ENCODE measurements around the gene LUC7L3.

The LUC7L3 gene

DNA sequence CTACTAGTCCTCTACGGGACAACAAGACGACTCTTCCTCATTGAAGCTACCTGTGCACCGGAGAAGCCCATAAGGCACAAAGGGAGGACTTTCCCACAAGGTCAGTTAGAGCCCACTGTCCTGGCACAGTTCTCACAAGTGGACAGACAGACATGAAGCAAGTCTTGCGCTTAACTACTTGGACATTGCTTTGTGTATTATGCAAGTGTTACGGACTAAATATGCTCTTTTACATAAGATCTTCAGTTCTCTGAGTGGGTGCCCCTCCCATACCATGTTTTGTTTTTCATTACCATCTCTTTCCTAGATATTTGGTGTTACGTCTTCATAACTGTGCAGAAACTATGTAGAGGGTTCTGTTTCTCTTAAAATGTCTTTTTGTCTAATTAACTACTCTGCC lies 29.8 kb downstream of the LUC7L3 start:
- TF ChIP-seq, protein P1, sequence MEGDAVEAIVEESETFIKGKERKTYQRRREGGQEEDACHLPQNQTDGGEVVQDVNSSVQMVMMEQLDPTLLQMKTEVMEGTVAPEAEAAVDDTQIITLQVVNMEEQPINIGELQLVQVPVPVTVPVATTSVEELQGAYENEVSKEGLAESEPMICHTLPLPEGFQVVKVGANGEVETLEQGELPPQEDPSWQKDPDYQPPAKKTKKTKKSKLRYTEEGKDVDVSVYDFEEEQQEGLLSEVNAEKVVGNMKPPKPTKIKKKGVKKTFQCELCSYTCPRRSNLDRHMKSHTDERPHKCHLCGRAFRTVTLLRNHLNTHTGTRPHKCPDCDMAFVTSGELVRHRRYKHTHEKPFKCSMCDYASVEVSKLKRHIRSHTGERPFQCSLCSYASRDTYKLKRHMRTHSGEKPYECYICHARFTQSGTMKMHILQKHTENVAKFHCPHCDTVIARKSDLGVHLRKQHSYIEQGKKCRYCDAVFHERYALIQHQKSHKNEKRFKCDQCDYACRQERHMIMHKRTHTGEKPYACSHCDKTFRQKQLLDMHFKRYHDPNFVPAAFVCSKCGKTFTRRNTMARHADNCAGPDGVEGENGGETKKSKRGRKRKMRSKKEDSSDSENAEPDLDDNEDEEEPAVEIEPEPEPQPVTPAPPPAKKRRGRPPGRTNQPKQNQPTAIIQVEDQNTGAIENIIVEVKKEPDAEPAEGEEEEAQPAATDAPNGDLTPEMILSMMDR (IDR thresholded peaks at IDR 0.05), result no peak

DNA sequence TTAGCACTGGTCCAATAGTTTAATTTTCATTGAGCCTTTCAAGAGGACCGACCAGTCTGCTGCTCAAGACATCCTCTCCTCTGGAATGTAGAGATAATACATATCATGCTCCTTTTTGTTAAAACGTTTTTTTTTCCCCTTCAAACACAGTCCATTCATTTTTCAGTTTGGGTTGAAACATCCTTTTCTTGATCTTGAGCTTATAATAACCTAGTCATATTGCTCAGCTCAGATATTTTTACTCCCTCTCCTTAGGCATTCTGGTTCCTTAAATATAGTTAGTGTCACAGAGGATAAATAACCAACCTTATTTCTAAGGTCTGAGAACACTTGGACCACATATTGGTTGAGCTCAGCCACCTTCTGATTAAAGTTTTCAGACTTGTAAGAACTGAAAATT lies 35.1 kb downstream of the LUC7L3 start:
- TF ChIP-seq, protein P1 (IDR thresholded peaks at IDR 0.05), result no peak

DNA sequence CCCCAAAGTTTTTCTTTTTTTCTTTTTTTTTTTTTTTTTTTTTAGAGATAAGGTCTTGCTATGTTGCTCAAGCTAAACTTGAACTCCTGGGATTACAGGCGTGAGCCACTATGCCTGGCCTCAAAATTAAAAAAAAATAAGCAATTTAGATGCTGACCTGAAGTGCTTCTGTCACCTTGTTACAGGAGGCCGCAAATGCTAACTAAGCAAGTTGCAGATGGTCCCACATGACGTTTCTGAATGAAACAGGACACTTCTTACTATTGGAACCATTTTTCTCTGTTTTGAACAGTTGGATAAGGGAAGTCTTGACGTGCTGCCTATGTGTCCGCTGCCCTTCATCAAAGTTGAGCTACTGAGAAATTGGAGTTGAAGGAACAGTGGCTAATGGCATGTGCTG lies 39.1 kb downstream of the LUC7L3 start:
- TF ChIP-seq, protein P1 (IDR thresholded peaks at IDR 0.05), result no peak

DNA sequence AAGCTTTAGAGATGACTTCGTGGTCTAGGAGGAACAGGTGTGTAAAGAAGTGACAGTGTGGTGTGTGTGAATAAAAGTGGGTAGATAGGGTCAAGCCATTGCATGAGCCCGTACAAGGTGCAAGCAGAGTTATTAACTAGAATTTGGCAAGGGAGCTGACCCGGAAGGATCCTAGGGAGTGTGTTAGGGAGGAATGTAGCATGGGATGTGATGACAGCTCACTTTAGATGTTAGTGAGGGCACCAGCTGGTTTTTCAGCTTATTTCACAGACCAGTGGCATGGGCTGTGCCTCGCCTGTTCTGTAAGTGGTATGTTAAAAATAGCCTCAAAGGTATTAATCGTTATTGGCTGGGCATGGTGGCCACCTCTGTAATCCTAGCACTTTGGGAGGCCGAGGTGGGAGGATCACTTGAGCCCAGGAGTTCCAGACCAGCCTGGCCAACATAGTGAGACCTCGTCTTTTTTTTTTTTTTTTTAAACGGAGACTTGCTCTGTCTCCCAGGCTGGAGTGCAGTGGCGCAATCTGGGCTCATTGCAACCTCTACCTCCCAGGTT lies 39.7 kb downstream of the LUC7L3 start:
- TF ChIP-seq, protein P1 (IDR thresholded peaks at IDR 0.05), result no peak

DNA sequence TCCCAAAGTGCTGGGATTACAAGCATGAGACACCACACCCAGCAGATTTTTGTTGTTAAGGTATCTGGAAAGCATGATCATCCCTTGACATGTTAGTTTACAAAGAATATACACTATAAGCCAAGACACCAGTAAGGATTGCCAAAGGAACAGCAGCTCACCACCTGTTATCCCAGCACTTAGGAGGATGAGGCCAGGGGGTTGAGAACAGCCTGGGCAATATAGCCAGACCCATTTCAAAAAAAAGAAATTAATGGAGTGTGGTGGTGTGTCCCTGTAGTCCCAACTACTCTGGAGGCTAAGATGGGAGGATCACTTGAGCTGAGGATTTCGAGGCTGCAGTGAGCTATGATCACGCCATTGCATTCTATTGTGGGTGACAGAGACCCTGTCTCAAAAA lies 42.8 kb downstream of the LUC7L3 start:
- TF ChIP-seq, protein P1 (IDR thresholded peaks at IDR 0.05), result no peak

DNA sequence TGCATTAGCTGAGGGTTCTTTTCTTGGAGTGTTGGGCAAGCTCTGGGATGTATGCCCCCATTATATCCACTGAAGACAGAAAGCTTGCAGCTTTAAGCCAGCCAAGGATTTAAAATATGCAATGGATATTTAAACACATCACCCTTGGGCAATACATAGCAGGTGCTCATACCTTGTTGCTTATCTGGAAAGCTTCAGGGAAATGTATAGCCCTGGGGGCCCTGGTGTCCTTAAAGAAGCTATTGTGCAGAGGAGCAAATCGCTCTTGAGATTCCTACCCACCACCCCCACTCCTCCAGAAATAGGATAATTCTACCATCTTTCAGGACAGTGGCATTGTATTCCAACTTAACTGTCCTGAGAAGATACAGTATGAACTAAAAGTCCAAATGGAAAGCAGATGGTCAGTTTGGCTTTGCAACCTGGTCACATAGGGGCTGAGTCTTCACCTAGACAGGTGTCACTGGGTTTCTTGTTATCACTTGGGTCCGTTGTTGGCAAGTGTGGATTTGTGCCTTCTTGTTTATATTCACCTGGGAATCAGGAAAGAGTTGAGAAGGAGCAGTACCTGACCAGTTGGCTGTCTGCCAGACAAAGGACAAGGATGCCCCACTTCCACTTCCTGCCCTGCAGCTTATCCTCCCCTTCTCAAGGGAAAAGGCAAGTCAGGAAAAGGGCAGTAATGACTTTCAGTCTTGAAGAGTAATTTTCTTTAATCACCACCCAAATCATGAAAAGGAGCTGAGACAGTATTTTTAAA lies 44.5 kb downstream of the LUC7L3 start:
- TF ChIP-seq, protein P1 (IDR thresholded peaks at IDR 0.05), result no peak

DNA sequence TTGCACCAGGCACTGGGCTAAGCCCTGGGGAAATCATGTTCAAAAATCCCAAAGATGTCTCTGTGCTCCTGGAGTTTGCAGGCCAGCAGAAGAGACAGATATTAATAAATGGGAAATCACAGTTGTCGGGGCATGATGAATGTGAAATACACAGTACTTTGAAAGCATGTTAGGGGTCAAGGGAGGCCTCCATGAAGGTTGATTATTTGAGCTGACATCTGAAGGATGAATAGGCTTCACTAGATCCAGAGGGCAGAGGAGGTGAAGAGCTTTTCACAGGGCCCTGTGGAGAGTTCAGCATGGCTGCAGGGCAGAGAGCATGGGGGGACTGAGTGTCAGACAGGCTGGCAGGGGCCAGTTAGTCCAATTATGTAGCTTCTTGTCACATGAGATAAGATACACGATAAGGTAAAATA lies 45.3 kb downstream of the LUC7L3 start:
- TF ChIP-seq, protein P1 (IDR thresholded peaks at IDR 0.05), result no peak
